ENCODE measurements around the gene AHDC1.

AHDC1 gene

GRCh38 chr1:27615346-27616192 lies 11.6 kb upstream of the AHDC1 start:
- Histone ChIP-seq H3K79me2 (ENCODE audit: low read length) (no peaks in the 10 kb centered on the region), H2AFZ (ENCODE audit: low read length) (no peak overlapping the region), H3K4me3 (ENCODE audit: low read length) (no peak overlapping the region), H3K27ac (ENCODE audit: low read length) (no peak overlapping the region), H3K4me1 (ENCODE audit: low read length) (no peaks in the 10 kb centered on the region), H3K9ac (ENCODE audit: low read length) (no peak overlapping the region), H3K4me2 (ENCODE audit: low read depth, low read length) (no peak overlapping the region), H3K9me3 (replicated peaks; ENCODE audit: insufficient read depth, low read length) (no peaks in the 10 kb centered on the region), H4K20me1 (ENCODE audit: insufficient read depth, low read length) (no peaks in the 10 kb centered on the region), H3K36me3 (replicated peaks; ENCODE audit: insufficient read depth, low read length) (no peaks in the 10 kb centered on the region), H3F3A (ENCODE audit: insufficient read depth, low read length) (no peaks in the 10 kb centered on the region), H3K9me2 (replicated peaks; ENCODE audit: insufficient read depth, low read length) (no peaks in the 10 kb centered on the region), H3K27me3 (replicated peaks; ENCODE audit: insufficient read depth, low read length) (no peaks in the 10 kb centered on the region)
- no peak for TF ChIP-seq EZH2 (optimal IDR thresholded peaks at IDR 0.05; ENCODE audit: low read depth, low read length)
- no peak for TF ChIP-seq EZH2phosphoT487 (IDR thresholded peaks at IDR 0.05; ENCODE audit: low read length)
- TF ChIP-seq CTCF (IDR thresholded peaks at IDR 0.05; ENCODE audit: low read length), result no peak
- no peak for DNase-seq

GRCh38 chr1:27614625-27615344 lies 10.8 kb upstream of the AHDC1 start:
- Histone ChIP-seq H4K20me1 (ENCODE audit: insufficient read depth, low read length) (no peaks in the 10 kb centered on the region), H2AFZ (ENCODE audit: low read length) (no peak overlapping the region), H3K27me3 (replicated peaks; ENCODE audit: insufficient read depth, low read length) (0 out of 2 replicates have a peak, but pooled peaks cover 2% of the 10 kb centered on the region), H3F3A (ENCODE audit: insufficient read depth, low read length) (no peaks in the 10 kb centered on the region), H3K79me2 (ENCODE audit: low read length) (no peaks in the 10 kb centered on the region), H3K27ac (ENCODE audit: low read length) (no peak overlapping the region), H3K9me2 (replicated peaks; ENCODE audit: insufficient read depth, low read length) (no peaks in the 10 kb centered on the region), H3K9ac (ENCODE audit: low read length) (no peak overlapping the region), H3K4me3 (ENCODE audit: low read length) (no peak overlapping the region), H3K36me3 (replicated peaks; ENCODE audit: insufficient read depth, low read length) (no peaks in the 10 kb centered on the region), H3K4me2 (ENCODE audit: low read depth, low read length) (no peak overlapping the region), H3K9me3 (replicated peaks; ENCODE audit: insufficient read depth, low read length) (no peaks in the 10 kb centered on the region), H3K4me1 (ENCODE audit: low read length) (no peaks in the 10 kb centered on the region)
- TF ChIP-seq EZH2phosphoT487 (IDR thresholded peaks at IDR 0.05; ENCODE audit: low read length), result no peak
- TF ChIP-seq CTCF (IDR thresholded peaks at IDR 0.05; ENCODE audit: low read length), result no peak
- TF ChIP-seq EZH2 (optimal IDR thresholded peaks at IDR 0.05; ENCODE audit: low read depth, low read length), result no peak
- DNase-seq, result no peak

GRCh38 chr1:27614043-27614624 lies 10.2 kb upstream of the AHDC1 start:
- Histone ChIP-seq H3K79me2 (ENCODE audit: low read length) (no peaks in the 10 kb centered on the region), H3K4me2 (ENCODE audit: low read depth, low read length) (no peak overlapping the region), H4K20me1 (ENCODE audit: insufficient read depth, low read length) (no peaks in the 10 kb centered on the region), H3K27me3 (replicated peaks; ENCODE audit: insufficient read depth, low read length) (0 out of 2 replicates have a peak, but pooled peaks cover 7% of the 10 kb centered on the region), H3F3A (ENCODE audit: insufficient read depth, low read length) (no peaks in the 10 kb centered on the region), H3K4me1 (ENCODE audit: low read length) (no peaks in the 10 kb centered on the region), H2AFZ (ENCODE audit: low read length) (no peak overlapping the region), H3K27ac (ENCODE audit: low read length) (no peak overlapping the region), H3K4me3 (ENCODE audit: low read length) (no peak overlapping the region), H3K9ac (ENCODE audit: low read length) (no peak overlapping the region), H3K9me2 (replicated peaks; ENCODE audit: insufficient read depth, low read length) (no peaks in the 10 kb centered on the region), H3K9me3 (replicated peaks; ENCODE audit: insufficient read depth, low read length) (no peaks in the 10 kb centered on the region), H3K36me3 (replicated peaks; ENCODE audit: insufficient read depth, low read length) (no peaks in the 10 kb centered on the region)
- no peak for DNase-seq
- TF ChIP-seq EZH2phosphoT487 (IDR thresholded peaks at IDR 0.05; ENCODE audit: low read length) (no peak), CTCF (IDR thresholded peaks at IDR 0.05; ENCODE audit: low read length) (no peak), EZH2 (optimal IDR thresholded peaks at IDR 0.05; ENCODE audit: low read depth, low read length) (no peak)

Measured in MM.1S (cell line).